Activated T-cell treated with anti-CD3 and anti-CD28 coated beads, Interleukin-2, amount 50 U/mL, for 72 hours (primary cell): ENCODE results near the gene CRY1. TPM values are rescaled to one million over a fixed set of nuclear protein-coding genes. Genes with fewer than 3 reads are reported as not detected.
"Not testable (repeated sequence)": the region's sequence is repeated elsewhere in the genome, so short reads cannot be mapped to it uniquely, and the experiment has no call there.

ENCODE experiments used
- ATAC-seq, 2 donors: fragments of 150-1000 bp; cut with Tn5 transposase; replicated peaks in 1 of 2; 2 replicates each; pipeline ENCODE4 v1.10.0; 2021; ENCODE audit warnings: moderate library complexity in 2 of 2, mild to moderate bottlenecking in 1 of 2
- DNase-seq, 2 donors: peaks; one replicate each; pipeline ENCODE4 v3.0.0; 2021 to 2022; ENCODE audit warnings: mixed read lengths in 1 of 2
- H3K27ac Mint-ChIP-seq: one replicate; pipeline ENCODE4 v1.8.0; 2022; ENCODE audit warnings: mild to moderate bottlenecking, moderate library complexity, mixed read lengths
- H3K27me3 Mint-ChIP-seq: one replicate; pipeline ENCODE4 v1.8.0; 2022; ENCODE audit warnings: low read depth, mixed read lengths
- H3K36me3 Mint-ChIP-seq, 2 donors: one replicate each; pipeline ENCODE4 v1.8.0; 2022; ENCODE audit warnings: mixed read lengths in 2 of 2, mild to moderate bottlenecking in 1 of 2; ENCODE audit not compliant: insufficient read depth in 2 of 2
- H3K4me1 Mint-ChIP-seq: one replicate; pipeline ENCODE4 v1.8.0; 2022; ENCODE audit warnings: low read depth, mixed read lengths
- H3K4me3 Mint-ChIP-seq, 2 donors: one replicate each; pipeline ENCODE4 v1.8.0; 2022; ENCODE audit warnings: mild to moderate bottlenecking in 2 of 2, mixed read lengths in 2 of 2, moderate library complexity in 2 of 2
- H3K9me3 Mint-ChIP-seq, 2 donors: one replicate each; pipeline ENCODE4 v1.8.0; 2022; ENCODE audit warnings: mixed read lengths in 2 of 2
- total RNA-seq, 2 donors: library from RNA; stranded (reverse); gene quantifications; one replicate each; pipeline ENCODE4 v1.2.3, GENCODE V29; 2022

CRY1 gene
- total RNA-seq, 2 donors from 2014 or later: 24.1 to 25.8 TPM

DNA sequence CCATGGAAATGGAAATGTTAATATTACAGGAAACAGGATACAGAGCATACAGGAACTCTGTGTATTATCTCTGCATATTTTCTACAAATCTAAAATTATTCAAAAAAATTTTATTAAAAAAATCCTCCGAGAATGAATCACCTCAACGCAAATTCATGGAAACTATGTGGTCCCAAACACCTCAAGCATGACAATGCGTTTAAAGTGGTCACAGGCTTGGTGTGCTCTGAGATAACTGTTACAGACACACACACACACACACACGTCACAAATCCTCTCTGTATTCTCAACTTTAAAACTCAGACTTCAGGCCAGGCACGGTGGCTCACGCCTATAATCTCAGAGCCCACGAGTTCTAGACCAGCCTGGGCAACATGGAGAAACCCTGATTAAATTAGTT is 61.1 kb downstream of the CRY1 start:
- peaks cover 9% of the 10 kb centered on the region for H3K4me1 Mint-ChIP-seq
- no peak overlapping the region for H3K4me3 Mint-ChIP-seq
- peaks cover 0 to 1% of the 10 kb centered on the region in 2 donors for H3K9me3 Mint-ChIP-seq
- DNase-seq: no peak
- peaks cover 2 to 5% of the 10 kb centered on the region in 2 donors for H3K36me3 Mint-ChIP-seq
- no peak overlapping the region for H3K27ac Mint-ChIP-seq
- no peak for ATAC-seq
- H3K27me3 Mint-ChIP-seq: no peaks in the 10 kb centered on the region

DNA sequence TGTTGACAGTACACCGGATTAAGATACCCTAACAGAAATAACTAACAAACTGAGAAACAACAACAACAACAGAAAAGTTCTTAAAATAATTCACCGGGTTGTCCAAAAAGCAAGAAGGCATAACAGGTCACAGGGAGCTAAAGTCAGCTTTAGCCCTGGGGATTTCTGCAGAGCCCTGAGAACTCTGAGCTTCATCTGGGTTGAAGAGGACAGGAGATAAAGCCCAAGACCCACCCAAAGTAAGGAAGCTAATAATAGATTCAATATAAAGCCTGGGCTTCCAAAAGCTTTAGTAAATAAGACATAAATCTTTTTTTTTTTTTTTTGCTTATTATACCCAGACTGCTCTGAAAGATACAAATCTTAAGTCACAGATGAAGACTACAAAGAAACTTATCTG is 62.3 kb downstream of the CRY1 start:
- Mint-ChIP-seq H3K36me3 (no peaks in the 10 kb centered on the region), H3K27me3 (no peaks in the 10 kb centered on the region), H3K4me1 (peaks cover 10% of the 10 kb centered on the region), H3K4me3 (peak overlapping the region in 1 of 2 donors; percentile 36), H3K9me3 (no peaks in the 10 kb centered on the region), H3K27ac (no peak overlapping the region)
- ATAC-seq (no peak), DNase-seq (no peak)

DNA sequence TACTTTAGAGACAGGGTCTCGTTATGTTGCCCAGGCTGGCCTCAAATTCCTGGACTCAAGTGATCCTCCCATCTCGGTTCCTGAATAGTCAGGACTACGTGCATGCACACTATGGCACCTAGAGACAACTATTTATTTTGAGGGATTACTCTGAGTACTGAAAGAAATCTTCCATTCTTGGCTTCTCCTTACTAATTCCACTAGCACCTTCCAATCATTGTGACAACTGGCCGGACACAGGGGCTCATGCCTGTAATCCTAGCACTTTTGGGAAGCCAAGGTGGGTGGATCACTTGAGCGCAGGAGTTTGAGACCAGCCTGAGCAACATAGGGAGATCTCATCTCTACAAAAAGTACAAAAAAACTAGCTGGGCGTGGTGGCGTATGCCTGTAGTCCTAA is 64.3 kb downstream of the CRY1 start:
- Mint-ChIP-seq H3K4me1 (peaks cover 14% of the 10 kb centered on the region), H3K27ac (peak overlapping the region; percentile 33), H3K36me3 (no peaks in the 10 kb centered on the region), H3K9me3 (no peaks in the 10 kb centered on the region), H3K27me3 (no peaks in the 10 kb centered on the region), H3K4me3 (no peak overlapping the region)
- ATAC-seq: no peak
- no peak for DNase-seq

DNA sequence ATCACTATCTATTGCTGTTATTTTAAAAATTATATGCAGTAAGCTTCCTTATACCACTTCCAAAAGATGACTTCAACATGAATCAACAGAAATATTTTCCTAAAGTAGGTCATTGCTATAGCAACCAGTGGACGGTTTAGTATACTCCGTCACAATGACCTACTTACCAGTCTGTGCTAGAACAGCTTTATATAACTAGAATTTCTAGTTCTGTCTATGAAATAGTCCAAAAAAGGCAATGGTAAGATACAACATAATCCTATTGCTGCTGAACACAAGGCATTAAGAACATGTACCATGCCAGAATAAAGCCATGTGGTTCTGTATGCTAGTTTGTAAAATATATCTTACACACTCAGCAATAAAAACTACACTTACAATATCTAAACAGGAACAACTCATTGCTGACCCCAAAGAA is 65.7 kb downstream of the CRY1 start:
- Mint-ChIP-seq H3K4me1 (peaks cover 14% of the 10 kb centered on the region), H3K27ac (peak overlapping the region; percentile 97), H3K27me3 (no peaks in the 10 kb centered on the region), H3K4me3 (peak overlapping the region in 1 of 2 donors; percentile 77), H3K9me3 (no peaks in the 10 kb centered on the region), H3K36me3 (no peaks in the 10 kb centered on the region)
- no peak for DNase-seq
- ATAC-seq: peak; percentile 76 to 96

DNA sequence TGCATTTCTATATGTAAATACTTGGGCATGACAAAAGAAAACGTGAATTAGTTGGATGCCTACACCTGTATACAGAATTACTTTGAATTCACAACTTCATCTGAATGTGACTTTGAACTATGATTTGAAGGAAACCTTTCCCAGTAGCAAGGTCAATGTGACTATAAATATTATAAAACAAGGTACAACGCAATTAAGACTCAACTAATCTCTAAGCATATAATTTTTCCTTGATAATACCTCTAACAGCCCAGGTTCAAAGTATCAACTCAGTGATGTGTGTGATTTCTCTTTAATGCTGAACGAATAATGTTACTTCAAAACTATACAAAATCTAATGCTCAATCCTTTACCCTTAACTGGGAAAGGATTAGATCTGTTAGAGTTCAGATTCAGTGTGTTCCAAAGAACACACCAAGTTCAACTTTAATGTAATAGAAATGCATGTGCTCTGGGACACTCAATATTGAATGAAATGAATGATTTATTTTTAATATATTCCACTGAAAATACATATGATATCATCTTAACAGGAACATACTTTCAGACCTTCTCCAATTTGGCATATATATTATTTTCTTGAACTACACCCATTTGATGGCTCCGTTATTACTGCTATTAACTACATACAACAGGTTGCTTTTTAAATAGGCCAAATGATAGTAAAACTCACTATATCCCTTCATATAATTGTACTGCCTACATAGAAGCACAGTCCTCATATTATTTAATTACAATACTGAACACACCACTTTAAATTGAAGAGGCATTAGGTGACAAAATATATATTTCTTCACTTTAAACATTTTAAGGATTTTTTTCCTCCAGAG is 66.3 kb downstream of the CRY1 start:
- H3K27me3 Mint-ChIP-seq: no peaks in the 10 kb centered on the region
- peaks cover 14% of the 10 kb centered on the region for H3K4me1 Mint-ChIP-seq
- DNase-seq: no peak
- H3K36me3 Mint-ChIP-seq: no peaks in the 10 kb centered on the region
- no peaks in the 10 kb centered on the region for H3K9me3 Mint-ChIP-seq
- H3K4me3 Mint-ChIP-seq: peak overlapping the region in 1 of 2 donors; percentile 77
- peak overlapping the region; percentile 97 for H3K27ac Mint-ChIP-seq
- peak in 1 of 2 donors; percentile 41 for ATAC-seq

DNA sequence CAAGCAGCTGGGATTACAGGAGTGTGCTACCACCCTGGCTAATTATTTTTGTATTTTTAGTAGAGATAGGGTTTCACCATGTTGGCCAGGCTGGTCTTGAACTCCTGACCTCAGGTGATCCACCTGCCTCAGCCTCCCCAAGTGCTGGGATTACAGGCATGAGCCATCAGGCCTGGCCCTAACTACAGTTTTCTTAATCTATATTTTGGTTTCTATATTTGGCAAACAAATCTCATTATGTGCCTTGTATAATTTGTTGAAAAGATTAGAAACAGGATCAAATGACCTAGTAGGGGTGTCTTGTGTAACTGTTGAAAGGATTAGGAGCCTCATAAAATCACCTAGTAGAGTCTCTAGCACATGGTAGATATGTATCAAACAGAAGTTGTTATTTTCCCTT is 67.0 kb downstream of the CRY1 start:
- H3K36me3 Mint-ChIP-seq, DNase-seq, H3K4me3 Mint-ChIP-seq, ATAC-seq, H3K9me3 Mint-ChIP-seq, H3K27me3 Mint-ChIP-seq: not testable (repeated sequence)
- Mint-ChIP-seq H3K4me1 (peaks cover 14% of the 10 kb centered on the region), H3K27ac (peak overlapping the region; percentile 97)

DNA sequence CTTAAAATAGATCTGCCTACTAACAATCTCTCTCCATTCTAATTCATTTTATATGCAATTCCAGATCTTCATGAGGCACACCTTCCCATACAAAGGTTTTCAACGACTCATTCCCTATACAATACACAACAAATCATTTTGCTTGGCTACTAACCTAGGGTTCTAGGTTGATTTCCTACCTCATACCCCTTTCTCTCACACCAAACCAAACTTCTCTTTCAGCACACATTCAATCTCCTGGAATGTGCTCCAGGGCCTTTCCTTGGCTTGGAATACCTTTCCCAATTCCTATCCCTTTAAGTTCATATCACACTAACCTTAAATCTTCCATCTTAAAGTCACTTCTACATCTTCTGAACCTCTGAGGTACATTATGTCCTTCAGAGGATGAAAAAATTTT is 67.7 kb downstream of the CRY1 start:
- no peak overlapping the region for H3K27ac Mint-ChIP-seq
- no peaks in the 10 kb centered on the region for H3K9me3 Mint-ChIP-seq
- no peak for DNase-seq
- H3K4me1 Mint-ChIP-seq: peaks cover 14% of the 10 kb centered on the region
- H3K27me3 Mint-ChIP-seq: no peaks in the 10 kb centered on the region
- peaks cover 0 to 5% of the 10 kb centered on the region in 2 donors for H3K36me3 Mint-ChIP-seq
- no peak overlapping the region for H3K4me3 Mint-ChIP-seq
- ATAC-seq: no peak

DNA sequence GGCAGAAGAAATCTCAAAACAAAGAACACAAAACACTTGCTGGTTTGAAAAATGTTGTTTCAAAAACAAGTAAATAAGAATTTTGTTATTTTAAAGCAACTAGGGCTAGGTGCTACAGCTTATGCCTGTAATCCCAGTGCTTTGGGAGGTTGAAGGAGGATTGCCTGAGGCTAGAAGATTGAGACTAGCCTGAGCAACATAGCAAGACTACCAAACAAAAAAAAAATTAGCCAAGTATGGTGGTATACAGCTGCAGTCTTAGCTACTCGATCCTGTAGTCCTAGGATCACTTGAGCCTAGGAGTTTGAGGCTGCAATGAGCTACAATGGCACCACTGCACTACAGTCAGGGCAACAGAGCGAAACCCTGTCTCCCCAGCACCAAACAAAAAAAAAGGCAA is 73.8 kb downstream of the CRY1 start:
- Mint-ChIP-seq H3K4me1 (no peaks in the 10 kb centered on the region), H3K9me3 (no peaks in the 10 kb centered on the region), H3K36me3 (peaks cover 0 to 6% of the 10 kb centered on the region in 2 donors), H3K4me3 (no peak overlapping the region), H3K27me3 (no peaks in the 10 kb centered on the region), H3K27ac (no peak overlapping the region)
- ATAC-seq (no peak), DNase-seq (no peak)

DNA sequence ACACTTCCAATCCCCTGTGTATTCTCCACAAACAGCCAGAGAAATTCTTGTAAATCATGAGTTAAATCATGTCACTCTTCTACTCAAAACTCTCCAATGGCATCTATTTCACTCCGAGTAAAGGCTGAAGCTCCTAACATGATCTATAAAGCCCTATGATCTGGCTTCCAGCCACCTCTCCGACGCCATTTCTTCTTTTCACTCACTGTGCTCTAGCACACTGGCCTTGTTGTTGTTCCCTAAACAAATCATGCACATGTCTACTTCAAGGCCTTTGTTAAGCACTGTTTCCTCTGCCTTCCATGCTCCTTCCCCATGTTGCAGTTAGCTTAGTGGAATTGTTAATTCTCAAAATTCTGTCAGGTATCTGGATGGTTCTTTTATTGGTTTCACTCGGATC is 76.3 kb downstream of the CRY1 start:
- ATAC-seq (no peak), DNase-seq (no peak)
- H3K27ac Mint-ChIP-seq: no peak overlapping the region
- H3K4me3 Mint-ChIP-seq: no peak overlapping the region
- no peaks in the 10 kb centered on the region for H3K4me1 Mint-ChIP-seq
- no peaks in the 10 kb centered on the region for H3K27me3 Mint-ChIP-seq
- peaks cover 0 to 6% of the 10 kb centered on the region in 2 donors for H3K36me3 Mint-ChIP-seq
- no peaks in the 10 kb centered on the region for H3K9me3 Mint-ChIP-seq

DNA sequence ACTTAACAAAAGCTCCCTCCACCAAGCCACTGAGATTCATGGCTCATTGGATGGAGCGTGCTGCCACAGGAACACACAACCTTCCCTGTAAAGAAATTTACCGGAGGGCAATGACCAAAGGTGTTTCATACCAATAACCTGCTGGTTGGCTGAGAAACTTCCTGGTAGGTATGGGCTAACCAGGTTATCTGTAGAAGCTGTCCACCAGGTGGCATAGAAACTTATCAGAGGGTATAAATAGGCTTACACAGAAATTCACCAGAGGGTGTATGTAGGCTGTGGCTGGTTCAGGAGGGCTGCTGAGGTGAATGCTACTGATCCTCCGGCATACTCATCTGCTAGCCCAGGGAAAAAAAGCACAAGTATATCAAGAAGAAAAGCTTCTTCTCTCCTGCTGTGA is 79.3 kb downstream of the CRY1 start:
- H3K4me1 Mint-ChIP-seq: peaks cover 6% of the 10 kb centered on the region
- H3K9me3 Mint-ChIP-seq: no peaks in the 10 kb centered on the region
- H3K27ac Mint-ChIP-seq: no peak overlapping the region
- H3K36me3 Mint-ChIP-seq: no peaks in the 10 kb centered on the region
- DNase-seq (no peak), ATAC-seq (no peak)
- no peak overlapping the region for H3K4me3 Mint-ChIP-seq
- H3K27me3 Mint-ChIP-seq: no peaks in the 10 kb centered on the region

DNA sequence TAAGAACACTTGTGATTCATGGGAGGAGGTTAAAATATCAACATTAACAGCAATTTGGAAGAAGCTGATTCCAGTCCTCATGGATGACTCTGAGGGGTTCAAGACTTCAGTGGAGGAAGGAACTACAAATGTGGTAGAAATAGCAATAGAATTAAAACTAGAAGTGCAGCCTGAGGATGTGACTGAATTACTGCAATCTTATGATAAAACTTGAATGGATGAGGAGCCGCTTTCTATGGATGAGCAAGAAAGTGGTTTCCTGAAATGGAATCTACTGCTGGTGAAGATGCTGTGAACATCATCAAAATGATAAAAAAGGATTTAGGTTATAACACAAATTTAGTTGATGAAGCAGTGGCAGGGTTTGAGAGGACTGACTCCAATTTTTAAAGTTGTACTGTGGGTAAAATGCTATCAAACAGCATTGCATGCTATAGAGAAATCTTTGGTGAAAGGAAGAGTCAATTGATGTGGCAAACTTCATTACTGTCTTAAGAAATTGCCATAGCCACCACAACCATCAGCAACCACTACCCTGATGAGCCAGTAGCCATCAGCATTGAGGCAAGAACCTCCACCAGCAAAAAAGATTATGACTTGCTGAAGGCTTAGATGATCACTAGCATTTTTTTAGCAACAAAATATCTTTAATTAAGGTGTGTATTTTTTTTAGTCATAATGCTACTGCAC is 80.5 kb downstream of the CRY1 start:
- H3K27ac Mint-ChIP-seq: peak overlapping the region; percentile 55
- DNase-seq (no peak), ATAC-seq (no peak)
- H3K27me3 Mint-ChIP-seq: no peaks in the 10 kb centered on the region
- peaks cover 0 to 3% of the 10 kb centered on the region in 2 donors for H3K36me3 Mint-ChIP-seq
- no peaks in the 10 kb centered on the region for H3K9me3 Mint-ChIP-seq
- H3K4me1 Mint-ChIP-seq: peaks cover 6% of the 10 kb centered on the region
- no peak overlapping the region for H3K4me3 Mint-ChIP-seq

DNA sequence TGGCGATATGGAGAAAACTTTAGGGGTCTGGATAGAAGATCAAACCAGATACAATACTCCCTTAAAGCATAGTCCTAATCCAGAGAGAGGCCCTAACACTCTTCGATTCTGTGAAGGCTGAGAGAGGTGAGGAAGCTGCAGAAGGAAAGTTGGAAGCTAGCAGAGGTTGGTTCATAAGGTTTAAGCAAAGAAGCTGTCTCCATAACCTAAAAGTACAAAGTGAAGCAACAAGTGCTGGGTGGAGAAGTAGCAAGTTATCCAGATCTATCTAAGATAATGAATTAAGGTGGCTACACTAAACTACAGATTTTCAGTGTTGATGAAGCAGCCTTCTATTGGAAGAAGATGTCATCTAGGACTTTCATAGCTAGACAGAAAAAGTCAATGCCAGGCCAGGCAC is 81.8 kb downstream of the CRY1 start:
- Mint-ChIP-seq H3K27ac (peak overlapping the region; percentile 8), H3K4me1 (peaks cover 6% of the 10 kb centered on the region), H3K4me3 (no peak overlapping the region), H3K36me3 (peaks cover 0 to 3% of the 10 kb centered on the region in 2 donors), H3K9me3 (no peaks in the 10 kb centered on the region), H3K27me3 (no peaks in the 10 kb centered on the region)
- DNase-seq (no peak), ATAC-seq (no peak)

DNA sequence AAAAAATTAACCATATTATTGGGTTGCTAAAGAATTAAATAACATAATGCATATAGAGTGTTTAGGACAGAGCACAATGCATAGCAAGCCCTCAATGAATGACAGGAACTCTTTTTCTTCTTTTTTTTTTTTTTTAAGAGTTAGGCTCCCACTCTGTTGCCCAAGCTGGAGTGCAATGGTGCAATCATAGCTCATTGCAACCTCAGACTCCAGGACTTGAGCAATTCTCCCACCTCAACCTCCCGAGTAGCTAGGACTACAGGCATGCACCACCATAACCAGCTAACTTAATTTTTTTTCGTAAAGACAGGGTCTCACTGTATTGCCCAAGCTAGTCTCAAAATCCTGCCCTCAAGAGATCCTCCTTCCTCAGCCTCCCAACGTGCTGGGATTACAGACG is 85.9 kb downstream of the CRY1 start:
- DNase-seq (no peak), ATAC-seq (no peak)
- H3K27me3 Mint-ChIP-seq: no peaks in the 10 kb centered on the region
- peaks cover 0 to 3% of the 10 kb centered on the region in 2 donors for H3K36me3 Mint-ChIP-seq
- H3K9me3 Mint-ChIP-seq: no peaks in the 10 kb centered on the region
- H3K4me3 Mint-ChIP-seq: no peak overlapping the region
- H3K4me1 Mint-ChIP-seq: peaks cover 6% of the 10 kb centered on the region
- no peak overlapping the region for H3K27ac Mint-ChIP-seq
